Spleen (tissue), 7 donors: ENCODE data around the gene UBR4.

Experiments
- CTCF ChIP-seq, 11 experiments: fragments of 200-600 bp in 7 of 11; fragments of 450-650 bp in 4 of 11; sonication (generic) in 4 of 11; IDR thresholded peaks in 8 of 11; conservative IDR thresholded peaks in 3 of 11; 1 replicate in 7 of 11; 2 replicates in 4 of 11; pipeline versions ENCODE4 v1.4.0 to v1.8.0; 2016 to 2021; ENCODE audit warnings: antibody characterized with exemption in 11 of 11, inconsistent platforms in 4 of 11, mild to moderate bottlenecking in 1 of 11
- POLR2A ChIP-seq, 3 donors: fragments of 450-650 bp; IDR thresholded peaks; one replicate each; pipeline ENCODE4 v1.5.1; 2017; ENCODE audit warnings: antibody characterized with exemption in 3 of 3, mild to moderate bottlenecking in 1 of 3
- POLR2AphosphoS5 ChIP-seq, 3 donors: sonication (generic); formaldehyde crosslinking; IDR thresholded peaks; one replicate each; pipeline ENCODE4 v1.5.1; 2017; ENCODE audit warnings: antibody characterized with exemption in 3 of 3
- donor health status: DM: no; HTN: no; CAD: no; lungs with moderate emphysema.
- donor health status: DM: no; HTN: no; CAD: no.
- donor health status: DM: no; HTN: no; CAD: no.

- TF ChIP-seq CTCF (IDR thresholded peaks at IDR 0.05 in 8 of 11, conservative IDR thresholded peaks at IDR 0.05 in 3 of 11) (no peak), POLR2A (IDR thresholded peaks at IDR 0.05) (no peak), POLR2AphosphoS5 (IDR thresholded peaks at IDR 0.05) (no peak)
Measured at GRCh38 chr1:19190468-19190867, 19.6 kb downstream of the UBR4 start.
